Heart right ventricle (tissue), 16 donors: Measurements from ENCODE around the gene NCAPG2. TPM values are rescaled to one million over a fixed set of nuclear protein-coding genes. Genes with fewer than 3 reads are reported as not detected.

Experiments used
- ATAC-seq, 8 donors: fragments of 200-7000 bp; cut with Tn5 transposase; one replicate each; pipeline ENCODE4 v1.9.1; 2020; ENCODE audit warnings: mild to moderate bottlenecking in 8 of 8, moderate library complexity in 8 of 8, moderate number of reproducible peaks in 1 of 8
- DNase-seq, 2 donors: peaks; one replicate each; pipeline ENCODE4 v3.0.0-alpha.2; 2020
- H3K27ac ChIP-seq, 10 donors: fragments of 200-600 bp; sonication (generic) in 2 of 10; one replicate each; pipeline versions ENCODE4 v1.5.0 to v1.8.0; 2020 to 2022; ENCODE audit warnings: mild to moderate bottlenecking in 3 of 10
- H3K27me3 ChIP-seq, 7 donors: fragments of 200-600 bp; one replicate each; pipeline ENCODE4 v1.8.0; 2021 to 2022; ENCODE audit warnings: mild to moderate bottlenecking in 2 of 7
- H3K36me3 ChIP-seq, 9 donors: fragments of 200-600 bp; sonication (generic) in 1 of 9; one replicate each; pipeline versions ENCODE4 v1.5.0 to v1.8.0; 2020 to 2022; ENCODE audit warnings: mild to moderate bottlenecking in 2 of 9
- H3K4me1 ChIP-seq, 9 donors: fragments of 200-600 bp; sonication (generic) in 1 of 9; one replicate each; pipeline versions ENCODE4 v1.5.0 to v1.8.0; 2020 to 2022; ENCODE audit warnings: mild to moderate bottlenecking in 4 of 9
- H3K4me3 ChIP-seq, 10 donors: fragments of 200-600 bp; sonication (generic) in 2 of 10; one replicate each; pipeline versions ENCODE4 v1.5.0 to v1.8.0; 2020 to 2022; ENCODE audit warnings: mild to moderate bottlenecking in 7 of 10, moderate library complexity in 2 of 10
- H3K9me3 ChIP-seq, 11 donors: fragments of 200-600 bp in 10 of 11; sonication (generic) in 2 of 11; one replicate each; pipeline versions ENCODE4 v1.5.0 to v1.8.0; 2013 to 2022; ENCODE audit warnings: mild to moderate bottlenecking in 2 of 11, control low read depth in 1 of 11, moderate library complexity in 1 of 11
- WGBS, 2 donors: extraction: QIAGEN DNeasy Blood & Tissue Kit; methylation state at CpG; one replicate each; pipeline ENCODE4 v1.1.7; 2013; ENCODE audit warnings: inconsistent platforms in 1 of 2; 5-methylcytosine and 5-hydroxymethylcytosine counted together
- intact Hi-C, 10 donors: fragments of 100-400 bp; cut with DNase I; formaldehyde crosslinking; loops; one replicate each; pipeline versions ENCODE4 v1.11.1 to v1.14.2; 2022
- polyA plus RNA-seq, 2 donors: library from polyadenylated mRNA; stranded (reverse); fragments of 200-250 nt; gene quantifications; one replicate each; pipeline ENCODE4 v1.2.3, GENCODE V29; 2013
- total RNA-seq, 10 donors: library from RNA; stranded (reverse); fragmentation: NEBNext Ultra II Directional in 3 of 10; extraction: Animal tissue kit (Norgen Biotek cat#: 25700) in 3 of 10; gene quantifications; one replicate each; pipeline versions ENCODE4 v1.2.1 to v1.2.4, GENCODE V29; 2021 to 2023
- TF ChIP-seq, protein P1 (sequence below), 9 donors: fragments of 200-600 bp; sonication (generic) in 2 of 9; IDR thresholded peaks; one replicate each; pipeline versions ENCODE4 v1.5.0 to v1.8.0; 2021 to 2022; ENCODE audit warnings: antibody characterized with exemption in 9 of 9, mild to moderate bottlenecking in 5 of 9, moderate library complexity in 1 of 9
- donor health status: Arrhythmogenic right ventricular cardiomyopathy.
- donor health status: ischemic (EF 13 %, LVEDD 7.1; RV severe dilation, severe dysfunction).
- donor health status: healthy with polysubstance abuse.
- donor health status: DM: no; HTN: yes; CAD: no.
- donor health status: DM: no; HTN: no; CAD: no.
- donor health status: ischemic (EF 25% LVEDD 6.9; RV normal size, moderate dysfunction).
- donor health status: ischemic (EF 25% LVEDD 5.7; RV mildly dilated, moderate dysfunction).
- donor health status: healthy.
- donor health status: DM: yes; HTN: yes; CAD: no.
- donor health status: Ischemic cardiomyopathy.
- donor health status: ischemic (EF 35%, LVEDD 5.7; RV mildly dilated, moderate dysfunction).
- donor health status: nonischemic (EF 11% LVEDD 7.7; RV severe dilation, severe dysfunction).
- donor health status: DM: yes; HTN: yes; CAD: no.
- donor health status: PGD.
- donor health status: ischemic (EF 29% LVEDD 5.4; RV normal size, mild dysfunction).
- donor health status: nonischemic (EF 23%, LVEDD 6.1; RV moderate dilation, normal function).

Gene NCAPG2
- total and polyA plus RNA-seq, 12 donors: 1.3 to 8.0 (median 4.6) TPM

DNA sequence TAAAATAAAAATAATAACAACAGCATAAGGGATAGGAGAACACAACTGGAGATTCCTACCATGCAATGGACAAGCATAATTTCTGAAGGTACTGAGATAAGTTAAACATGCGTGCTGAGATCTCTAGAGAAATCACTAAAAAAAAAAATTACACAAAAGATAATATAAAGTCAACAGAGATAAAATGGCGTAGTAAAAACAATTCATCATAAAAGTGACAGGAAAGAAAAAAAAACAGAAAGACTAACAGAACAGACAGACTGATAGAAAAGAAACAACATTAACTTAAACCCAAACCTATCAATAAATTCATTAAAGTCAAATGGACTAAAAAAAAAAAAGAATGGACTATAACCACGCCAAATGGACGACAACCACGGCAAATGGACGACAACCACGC, 56.4 kb downstream of the NCAPG2 start:
- TF ChIP-seq, protein P1, sequence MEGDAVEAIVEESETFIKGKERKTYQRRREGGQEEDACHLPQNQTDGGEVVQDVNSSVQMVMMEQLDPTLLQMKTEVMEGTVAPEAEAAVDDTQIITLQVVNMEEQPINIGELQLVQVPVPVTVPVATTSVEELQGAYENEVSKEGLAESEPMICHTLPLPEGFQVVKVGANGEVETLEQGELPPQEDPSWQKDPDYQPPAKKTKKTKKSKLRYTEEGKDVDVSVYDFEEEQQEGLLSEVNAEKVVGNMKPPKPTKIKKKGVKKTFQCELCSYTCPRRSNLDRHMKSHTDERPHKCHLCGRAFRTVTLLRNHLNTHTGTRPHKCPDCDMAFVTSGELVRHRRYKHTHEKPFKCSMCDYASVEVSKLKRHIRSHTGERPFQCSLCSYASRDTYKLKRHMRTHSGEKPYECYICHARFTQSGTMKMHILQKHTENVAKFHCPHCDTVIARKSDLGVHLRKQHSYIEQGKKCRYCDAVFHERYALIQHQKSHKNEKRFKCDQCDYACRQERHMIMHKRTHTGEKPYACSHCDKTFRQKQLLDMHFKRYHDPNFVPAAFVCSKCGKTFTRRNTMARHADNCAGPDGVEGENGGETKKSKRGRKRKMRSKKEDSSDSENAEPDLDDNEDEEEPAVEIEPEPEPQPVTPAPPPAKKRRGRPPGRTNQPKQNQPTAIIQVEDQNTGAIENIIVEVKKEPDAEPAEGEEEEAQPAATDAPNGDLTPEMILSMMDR (IDR thresholded peaks at IDR 0.05): no peak
- no peak for ATAC-seq
- peaks cover 0 to 70% (median 0%) of the 10 kb centered on the region in 9 donors for H3K36me3 ChIP-seq
- no peak overlapping the region for H3K4me3 ChIP-seq
- no peak overlapping the region for H3K27ac ChIP-seq
- WGBS, 2 donors: 94 to 99% methylated on average over 7 of the region's 7 CpGs
- H3K4me1 ChIP-seq: peaks cover 0 to 9% (median 0%) of the 10 kb centered on the region in 9 donors
- no peak for DNase-seq
- no peaks in the 10 kb centered on the region for H3K9me3 ChIP-seq
- intact Hi-C loops: no loop called here
- H3K27me3 ChIP-seq: no peaks in the 10 kb centered on the region

DNA sequence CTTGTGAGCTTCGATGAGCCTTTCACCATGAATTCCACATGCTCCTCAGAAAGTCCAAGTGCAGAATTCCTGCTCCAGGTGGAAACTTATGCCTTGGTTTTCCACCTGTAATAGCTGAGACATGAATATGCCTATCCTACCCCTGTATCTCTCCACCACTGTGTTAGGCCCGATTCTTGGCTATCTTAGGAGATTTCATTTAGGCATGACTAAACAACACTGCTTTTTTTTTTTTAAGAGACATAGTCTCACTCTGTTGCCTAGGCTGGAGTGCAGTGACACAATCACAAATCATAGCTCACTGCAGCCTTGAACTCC, 57.2 kb downstream of the NCAPG2 start:
- Histone ChIP-seq H3K4me3 (no peak overlapping the region), H3K9me3 (no peaks in the 10 kb centered on the region), H3K27me3 (no peaks in the 10 kb centered on the region), H3K4me1 (peaks cover 0 to 9% (median 0%) of the 10 kb centered on the region in 9 donors), H3K36me3 (peaks cover 0 to 76% (median 0%) of the 10 kb centered on the region in 9 donors), H3K27ac (no peak overlapping the region)
- intact Hi-C loops: no loop called here
- TF ChIP-seq, protein P1 (IDR thresholded peaks at IDR 0.05): peak in 1 of 9 donors; percentile 2
- 89 to 94% methylated on average over 2 of the region's 2 CpGs for WGBS, 2 donors
- ATAC-seq: no peak
- DNase-seq: no peak

DNA sequence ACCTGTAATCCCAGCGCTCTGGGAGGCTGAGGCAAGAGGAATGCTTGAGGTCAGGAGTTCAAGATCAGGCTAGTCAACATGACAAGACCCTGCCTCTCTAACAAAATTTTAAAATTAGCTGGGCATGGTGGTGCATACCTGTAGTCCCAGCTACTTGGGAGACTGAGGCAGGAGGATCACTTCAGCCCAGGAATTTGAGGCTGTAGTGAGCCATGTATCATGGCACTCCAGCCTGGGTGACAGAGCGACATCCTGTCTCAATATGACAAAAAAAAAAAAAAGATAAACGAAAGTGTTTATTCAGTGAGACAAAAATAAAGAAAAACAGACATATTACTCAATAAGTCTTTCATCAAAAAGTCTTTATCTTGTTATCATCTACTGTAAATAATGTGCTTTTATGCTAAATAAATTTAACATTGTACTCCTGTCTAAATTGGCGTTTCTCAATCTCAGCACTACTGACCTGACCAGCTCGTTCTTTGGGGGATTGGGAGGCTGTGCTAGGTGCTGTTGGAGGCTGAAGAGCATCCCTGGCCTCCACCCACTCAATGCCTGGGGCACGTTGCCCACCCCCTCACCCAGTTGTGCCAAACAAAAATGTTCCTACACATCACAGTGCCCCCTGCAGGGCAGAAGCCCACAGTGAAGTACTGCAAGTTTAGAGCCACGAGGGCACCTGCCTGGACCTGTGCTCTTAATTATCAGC, 57.7 kb downstream of the NCAPG2 start:
- H3K4me1 ChIP-seq: peaks cover 0 to 9% (median 0%) of the 10 kb centered on the region in 9 donors
- no peaks in the 10 kb centered on the region for H3K9me3 ChIP-seq
- no peak overlapping the region for H3K27ac ChIP-seq
- H3K27me3 ChIP-seq: no peaks in the 10 kb centered on the region
- WGBS, 2 donors: 92 to 94% methylated on average over 7 of the region's 7 CpGs
- H3K36me3 ChIP-seq: peaks cover 0 to 76% (median 0%) of the 10 kb centered on the region in 9 donors
- TF ChIP-seq, protein P1 (IDR thresholded peaks at IDR 0.05): peak in 6 of 9 donors; percentile 19 to 44 (median 34)
- ATAC-seq: no peak
- no peak overlapping the region for H3K4me3 ChIP-seq
- no peak for DNase-seq
- intact Hi-C loops: no loop called here

DNA sequence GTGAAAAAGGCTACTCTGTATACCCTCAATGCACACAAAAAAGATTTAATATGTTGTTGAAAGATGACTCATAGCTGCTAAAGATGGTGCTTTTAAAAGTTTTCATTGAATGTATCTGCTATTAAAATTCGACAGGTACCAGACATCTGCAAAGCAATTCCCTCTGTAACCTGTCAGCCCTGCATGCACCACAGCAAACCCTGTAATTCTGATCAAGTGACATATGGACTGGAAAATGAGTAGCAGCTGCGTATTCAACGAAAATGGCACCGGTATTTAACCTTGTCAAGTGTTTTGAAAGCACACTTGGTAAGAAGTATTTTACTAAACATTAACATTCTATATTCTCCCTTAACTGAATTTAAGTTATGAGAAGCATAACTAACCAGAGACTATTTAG, 58.8 kb downstream of the NCAPG2 start:
- 97% methylated on average over 4 of the region's 4 CpGs for WGBS, 2 donors
- DNase-seq (no peak), ATAC-seq (no peak)

More for the DNA sequence above, 58.8 kb downstream of the NCAPG2 start:
- H3K36me3 ChIP-seq: peaks cover 0 to 77% (median 0%) of the 10 kb centered on the region in 9 donors
- TF ChIP-seq, protein P1 (IDR thresholded peaks at IDR 0.05): no peak
- intact Hi-C loops: no loop called here
- H3K4me1 ChIP-seq: peaks cover 0 to 9% (median 0%) of the 10 kb centered on the region in 9 donors
- no peaks in the 10 kb centered on the region for H3K27me3 ChIP-seq
- no peaks in the 10 kb centered on the region for H3K9me3 ChIP-seq
- H3K27ac ChIP-seq: no peak overlapping the region
- no peak overlapping the region for H3K4me3 ChIP-seq
